Measurements from ENCODE around the gene THAP4. TPM values are rescaled to one million over a fixed set of nuclear protein-coding genes. Genes with fewer than 3 reads are reported as not detected.

THAP4 gene
- total RNA-seq, 3 donors from 2014 or later (not counting 1 experiment from before 2014, with no cell fraction given), result 19.8 to 29.2 (median 27.8) TPM

GRCh38 chr2:241659150-241659739 is 22.3 kb upstream of the THAP4 start:
- 82% methylated on average over 26 of the region's 26 CpGs for WGBS (ENCODE audit: insufficient coverage)
- no peaks in the 10 kb centered on the region for H3K9me3 ChIP-seq (ENCODE audit: control insufficient read depth, insufficient read depth, low read length)
- no peaks in the 10 kb centered on the region for H3K9me3 Mint-ChIP-seq
- H3K27me3 ChIP-seq (ENCODE audit: control insufficient read depth, insufficient read depth, low read length), result no peaks in the 10 kb centered on the region
- H3K4me1 Mint-ChIP-seq, result no peaks in the 10 kb centered on the region
- no peak overlapping the region for H3K4me3 ChIP-seq (ENCODE audit: low read length)
- intact Hi-C loops (cut with micrococcal nuclease), result no loop called here
- no peak overlapping the region for H3K27ac Mint-ChIP-seq
- ATAC-seq (peak in 1 of 3 donors; percentile 14), DNase-seq (peak in 1 of 2 donors; percentile 58)
- H3K36me3 Mint-ChIP-seq, result no peaks in the 10 kb centered on the region
- no peak for TF ChIP-seq CTCF (IDR thresholded peaks at IDR 0.05)
- no peaks in the 10 kb centered on the region for H3K4me1 ChIP-seq (ENCODE audit: control insufficient read depth, insufficient read depth, low read length)
- no peak overlapping the region for H3K27ac ChIP-seq (ENCODE audit: low read length)
- H3K36me3 ChIP-seq (ENCODE audit: control insufficient read depth, insufficient read depth, low read length), result peaks cover 48% of the 10 kb centered on the region
- H3K4me3 Mint-ChIP-seq, result no peak overlapping the region
- H3K27me3 Mint-ChIP-seq (ENCODE audit: low read depth in 2 of 2), result no peaks in the 10 kb centered on the region

- no peaks in the 10 kb centered on the region for H3K27me3 ChIP-seq (ENCODE audit: control insufficient read depth, insufficient read depth, low read length)
- H3K36me3 Mint-ChIP-seq, result no peaks in the 10 kb centered on the region
- H3K27me3 Mint-ChIP-seq (ENCODE audit: low read depth in 2 of 2), result no peaks in the 10 kb centered on the region
- 89% methylated on average over 5 of the region's 5 CpGs for WGBS (ENCODE audit: insufficient coverage)
- no peak overlapping the region for H3K27ac Mint-ChIP-seq
- no peaks in the 10 kb centered on the region for H3K4me1 Mint-ChIP-seq
- no peak overlapping the region for H3K4me3 Mint-ChIP-seq
- no peak for TF ChIP-seq CTCF (IDR thresholded peaks at IDR 0.05)
- no peak for DNase-seq
- H3K4me1 ChIP-seq (ENCODE audit: control insufficient read depth, insufficient read depth, low read length), result no peaks in the 10 kb centered on the region
- no peak for ATAC-seq
- no peaks in the 10 kb centered on the region for H3K9me3 Mint-ChIP-seq
- H3K9me3 ChIP-seq (ENCODE audit: control insufficient read depth, insufficient read depth, low read length), result no peaks in the 10 kb centered on the region
- intact Hi-C loops (cut with micrococcal nuclease), result no loop called here
- H3K36me3 ChIP-seq (ENCODE audit: control insufficient read depth, insufficient read depth, low read length), result peaks cover 48% of the 10 kb centered on the region
- no peak overlapping the region for H3K4me3 ChIP-seq (ENCODE audit: low read length)
- no peak overlapping the region for H3K27ac ChIP-seq (ENCODE audit: low read length)
Measured at GRCh38 chr2:241658296-241658695, 21.3 kb upstream of the THAP4 start.

GRCh38 chr2:241657786-241658254 is 20.9 kb upstream of the THAP4 start:
- DNase-seq, result no peak
- H3K27ac Mint-ChIP-seq, result no peak overlapping the region
- H3K27ac ChIP-seq (ENCODE audit: low read length), result no peak overlapping the region
- no peak for ATAC-seq
- H3K4me1 ChIP-seq (ENCODE audit: control insufficient read depth, insufficient read depth, low read length), result no peaks in the 10 kb centered on the region
- no peaks in the 10 kb centered on the region for H3K9me3 ChIP-seq (ENCODE audit: control insufficient read depth, insufficient read depth, low read length)
- H3K4me3 Mint-ChIP-seq, result no peak overlapping the region
- no peaks in the 10 kb centered on the region for H3K27me3 Mint-ChIP-seq (ENCODE audit: low read depth in 2 of 2)
- WGBS (ENCODE audit: insufficient coverage), result 92% methylated on average over 15 of the region's 15 CpGs
- H3K4me1 Mint-ChIP-seq, result no peaks in the 10 kb centered on the region
- intact Hi-C loops (cut with micrococcal nuclease), result no loop called here
- H3K4me3 ChIP-seq (ENCODE audit: low read length), result no peak overlapping the region
- no peaks in the 10 kb centered on the region for H3K9me3 Mint-ChIP-seq
- no peak for TF ChIP-seq CTCF (IDR thresholded peaks at IDR 0.05)
- no peaks in the 10 kb centered on the region for H3K36me3 Mint-ChIP-seq
- no peaks in the 10 kb centered on the region for H3K27me3 ChIP-seq (ENCODE audit: control insufficient read depth, insufficient read depth, low read length)
- peaks cover 52% of the 10 kb centered on the region for H3K36me3 ChIP-seq (ENCODE audit: control insufficient read depth, insufficient read depth, low read length)

GRCh38 chr2:241656190-241656741 is 19.3 kb upstream of the THAP4 start:
- H3K27me3 ChIP-seq (ENCODE audit: control insufficient read depth, insufficient read depth, low read length), result no peaks in the 10 kb centered on the region
- no peaks in the 10 kb centered on the region for H3K9me3 ChIP-seq (ENCODE audit: control insufficient read depth, insufficient read depth, low read length)
- WGBS (ENCODE audit: insufficient coverage), result 97% methylated on average over 13 of the region's 13 CpGs
- peaks cover 0 to 1% of the 10 kb centered on the region in 2 donors for H3K4me1 Mint-ChIP-seq
- H3K27ac Mint-ChIP-seq, result no peak overlapping the region
- H3K9me3 Mint-ChIP-seq, result no peaks in the 10 kb centered on the region
- no peaks in the 10 kb centered on the region for H3K27me3 Mint-ChIP-seq (ENCODE audit: low read depth in 2 of 2)
- no peak overlapping the region for H3K4me3 ChIP-seq (ENCODE audit: low read length)
- intact Hi-C loops (cut with micrococcal nuclease), result no loop called here
- no peak overlapping the region for H3K27ac ChIP-seq (ENCODE audit: low read length)
- no peak overlapping the region for H3K4me3 Mint-ChIP-seq
- peaks cover 66% of the 10 kb centered on the region for H3K36me3 ChIP-seq (ENCODE audit: control insufficient read depth, insufficient read depth, low read length)
- ATAC-seq (no peak), DNase-seq (no peak)
- no peak for TF ChIP-seq CTCF (IDR thresholded peaks at IDR 0.05)
- H3K36me3 Mint-ChIP-seq, result peaks cover 4% of the 10 kb centered on the region
- H3K4me1 ChIP-seq (ENCODE audit: control insufficient read depth, insufficient read depth, low read length), result no peaks in the 10 kb centered on the region
